Fibroblast of lung (primary cell): ENCODE results near the gene CERS6. TPM values are rescaled to one million over a fixed set of nuclear protein-coding genes. Genes with fewer than 3 reads are reported as not detected.

Experiments
- DNase-seq, 2 donors: peaks; one replicate each; pipeline versions ENCODE4 v3.0.0 to v3.0.0-alpha.2; 2010; ENCODE audit warnings: low read depth in 2 of 2
- H2AFZ ChIP-seq: 2 replicates; pipeline ENCODE4 v1.5.1; 2012; ENCODE audit warnings: low read length, control low read depth, inconsistent platforms
- H3K27ac ChIP-seq: 2 replicates; pipeline ENCODE4 v1.5.1; 2011; ENCODE audit warnings: low read length, control low read depth; ENCODE audit not compliant: insufficient read depth
- H3K27me3 ChIP-seq: 2 replicates; pipeline ENCODE4 v1.5.1; 2011; ENCODE audit warnings: mild to moderate bottlenecking, low read length; ENCODE audit not compliant: control insufficient read depth, insufficient read depth
- H3K36me3 ChIP-seq: 2 replicates; pipeline ENCODE4 v1.5.1; 2011; ENCODE audit warnings: low read length; ENCODE audit not compliant: control insufficient read depth, insufficient read depth
- H3K4me1 ChIP-seq: 2 replicates; pipeline ENCODE4 v1.5.1; 2011; ENCODE audit warnings: low read length; ENCODE audit not compliant: control insufficient read depth, insufficient read depth; ENCODE audit errors: extremely low read depth
- H3K4me2 ChIP-seq: 2 replicates; pipeline ENCODE4 v1.5.1; 2011; ENCODE audit warnings: low read length, control low read depth; ENCODE audit not compliant: insufficient read depth; ENCODE audit errors: extremely low read depth
- H3K4me3 ChIP-seq, 4 experiments: fragments of 200-600 bp in 1 of 4; sonication (generic) in 1 of 4; replicated peaks in 1 of 4; 2 replicates each; pipeline ENCODE4 v1.5.1; 2011 to 2016; ENCODE audit warnings: low read length in 4 of 4, low read depth in 3 of 4, mild to moderate bottlenecking in 3 of 4, control low read depth in 2 of 4, inconsistent platforms in 1 of 4, mixed read lengths in 1 of 4; ENCODE audit not compliant: insufficient read depth in 1 of 4; ENCODE audit errors: control extremely low read depth in 1 of 4
- H3K79me2 ChIP-seq: 2 replicates; pipeline ENCODE4 v1.5.1; 2012; ENCODE audit warnings: mild to moderate bottlenecking, low read length, inconsistent platforms; ENCODE audit not compliant: control insufficient read depth, insufficient read depth
- H3K9ac ChIP-seq: 2 replicates; pipeline ENCODE4 v1.5.1; 2011; ENCODE audit warnings: mild to moderate bottlenecking, low read length, control low read depth; ENCODE audit not compliant: insufficient read depth
- H3K9me3 ChIP-seq: 2 replicates; pipeline ENCODE4 v1.5.1; 2012; ENCODE audit warnings: low read depth, low read length; ENCODE audit not compliant: control insufficient read depth, insufficient read depth
- H4K20me1 ChIP-seq: 2 replicates; pipeline ENCODE4 v1.5.1; 2011; ENCODE audit warnings: low read length; ENCODE audit not compliant: control insufficient read depth, insufficient read depth; ENCODE audit errors: extremely low read depth
- EZH2 ChIP-seq: IDR thresholded peaks from 2 replicates; pipeline ENCODE4 v1.5.1; 2012; ENCODE audit warnings: low read length, control low read depth, mild to moderate bottlenecking; ENCODE audit errors: missing control alignments
- polyA plus RNA-seq, 2 donors: library from polyadenylated mRNA; depleted of rRNA in 1 of 2; stranded (reverse) in 1 of 2; unstranded in 1 of 2; fragments of >200 nt; gene quantifications; 2 replicates each; pipeline ENCODE4 v1.2.1, GENCODE V29; 2011 to 2012; ENCODE audit warnings: missing spikeins in 1 of 2
- total RNA-seq: library from RNA; depleted of rRNA; stranded (reverse); fragments of >200 nt; gene quantifications from 2 replicates; pipeline ENCODE4 v1.2.1, GENCODE V29; 2014
- TF ChIP-seq, protein P1 (sequence below), 2 donors: IDR thresholded peaks in 1 of 2; conservative IDR thresholded peaks in 1 of 2; 1 replicate in 1 of 2; 2 replicates in 1 of 2; pipeline ENCODE4 v1.5.1; 2011 to 2012; ENCODE audit warnings: low read length in 2 of 2, control low read depth in 1 of 2, inconsistent platforms in 1 of 2, low read depth in 1 of 2, mild to moderate bottlenecking in 1 of 2

Gene CERS6
- total and polyA plus RNA-seq, 2 donors (not counting 1 experiment from before 2014, with no cell fraction given): 7.2 to 16.5 TPM

DNA sequence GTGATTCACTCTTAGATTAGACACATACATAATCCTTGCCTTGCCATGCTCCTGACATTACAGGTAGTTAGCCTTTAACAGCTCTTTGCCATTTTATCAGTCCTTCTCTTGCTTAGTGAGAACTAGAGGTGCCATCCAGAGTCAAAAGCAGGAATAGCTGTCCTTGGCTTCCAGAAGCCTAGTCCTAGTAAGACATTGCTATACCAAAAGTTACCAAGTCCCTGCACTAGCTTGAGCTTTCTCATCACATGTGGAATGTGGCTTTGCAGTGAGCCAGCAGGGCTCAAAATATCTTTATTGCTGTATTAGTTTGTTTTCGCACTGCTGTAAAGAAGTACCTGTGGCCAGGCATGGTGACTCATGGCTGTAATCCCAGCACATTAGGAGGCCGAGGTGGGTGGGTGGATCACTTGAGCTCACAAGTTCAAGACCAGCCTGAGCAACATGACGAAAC, 241.6 kb downstream of the CERS6 start:
- Histone ChIP-seq H3K4me2 (no peak overlapping the region), H3K27me3 (no peaks in the 10 kb centered on the region), H3K79me2 (no peaks in the 10 kb centered on the region), H3K9ac (no peak overlapping the region), H3K4me3 (no peak overlapping the region), H3K36me3 (no peaks in the 10 kb centered on the region), H3K27ac (no peak overlapping the region), H2AFZ (no peak overlapping the region), H4K20me1 (no peaks in the 10 kb centered on the region), H3K9me3 (no peaks in the 10 kb centered on the region), H3K4me1 (no peaks in the 10 kb centered on the region)
- DNase-seq: peak in 1 of 2 donors; percentile 51
- TF ChIP-seq EZH2: no peak
- TF ChIP-seq, protein P1, sequence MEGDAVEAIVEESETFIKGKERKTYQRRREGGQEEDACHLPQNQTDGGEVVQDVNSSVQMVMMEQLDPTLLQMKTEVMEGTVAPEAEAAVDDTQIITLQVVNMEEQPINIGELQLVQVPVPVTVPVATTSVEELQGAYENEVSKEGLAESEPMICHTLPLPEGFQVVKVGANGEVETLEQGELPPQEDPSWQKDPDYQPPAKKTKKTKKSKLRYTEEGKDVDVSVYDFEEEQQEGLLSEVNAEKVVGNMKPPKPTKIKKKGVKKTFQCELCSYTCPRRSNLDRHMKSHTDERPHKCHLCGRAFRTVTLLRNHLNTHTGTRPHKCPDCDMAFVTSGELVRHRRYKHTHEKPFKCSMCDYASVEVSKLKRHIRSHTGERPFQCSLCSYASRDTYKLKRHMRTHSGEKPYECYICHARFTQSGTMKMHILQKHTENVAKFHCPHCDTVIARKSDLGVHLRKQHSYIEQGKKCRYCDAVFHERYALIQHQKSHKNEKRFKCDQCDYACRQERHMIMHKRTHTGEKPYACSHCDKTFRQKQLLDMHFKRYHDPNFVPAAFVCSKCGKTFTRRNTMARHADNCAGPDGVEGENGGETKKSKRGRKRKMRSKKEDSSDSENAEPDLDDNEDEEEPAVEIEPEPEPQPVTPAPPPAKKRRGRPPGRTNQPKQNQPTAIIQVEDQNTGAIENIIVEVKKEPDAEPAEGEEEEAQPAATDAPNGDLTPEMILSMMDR (conservative IDR thresholded peaks at IDR 0.05 in 1 of 2, IDR thresholded peaks at IDR 0.05 in 1 of 2; ENCODE audit: low read depth in 1 of 2, low read length in 2 of 2): no peak

GRCh38 chr2:168698969-168699368, 242.9 kb downstream of the CERS6 start:
- H3K4me1 ChIP-seq: no peaks in the 10 kb centered on the region
- TF ChIP-seq, protein P1 (conservative IDR thresholded peaks at IDR 0.05 in 1 of 2, IDR thresholded peaks at IDR 0.05 in 1 of 2; ENCODE audit: low read depth in 1 of 2, low read length in 2 of 2): no peak
- TF ChIP-seq EZH2: no peak
- no peak overlapping the region for H2AFZ ChIP-seq
- no peak overlapping the region for H3K4me3 ChIP-seq
- no peaks in the 10 kb centered on the region for H3K79me2 ChIP-seq
- no peaks in the 10 kb centered on the region for H3K9me3 ChIP-seq
- no peak overlapping the region for H3K27ac ChIP-seq
- no peak for DNase-seq
- H3K36me3 ChIP-seq: no peaks in the 10 kb centered on the region
- H4K20me1 ChIP-seq: no peaks in the 10 kb centered on the region
- H3K4me2 ChIP-seq: no peak overlapping the region
- H3K27me3 ChIP-seq: no peaks in the 10 kb centered on the region
- H3K9ac ChIP-seq: no peak overlapping the region

- no peak overlapping the region for H3K9ac ChIP-seq
- no peak overlapping the region for H3K27ac ChIP-seq
- H3K27me3 ChIP-seq: no peaks in the 10 kb centered on the region
- no peaks in the 10 kb centered on the region for H3K36me3 ChIP-seq
- H2AFZ ChIP-seq: no peak overlapping the region
- H3K79me2 ChIP-seq: no peaks in the 10 kb centered on the region
- no peaks in the 10 kb centered on the region for H3K4me1 ChIP-seq
- no peaks in the 10 kb centered on the region for H4K20me1 ChIP-seq
- H3K9me3 ChIP-seq: no peaks in the 10 kb centered on the region
- H3K4me3 ChIP-seq: no peak overlapping the region
- TF ChIP-seq, protein P1 (conservative IDR thresholded peaks at IDR 0.05 in 1 of 2, IDR thresholded peaks at IDR 0.05 in 1 of 2; ENCODE audit: low read depth in 1 of 2, low read length in 2 of 2): no peak
- TF ChIP-seq EZH2: no peak
- no peak overlapping the region for H3K4me2 ChIP-seq
- DNase-seq: peak; percentile 67 to 98
Measured at GRCh38 chr2:168699844-168700417, 243.9 kb downstream of the CERS6 start.
